Heart left ventricle (tissue), 16 donors: Measurements from ENCODE around the gene WASF1. TPM values are rescaled to one million over a fixed set of nuclear protein-coding genes. Genes with fewer than 3 reads are reported as not detected.

Experiments used
- ATAC-seq, 4 donors: fragments of 200-7000 bp; cut with Tn5 transposase; one replicate each; pipeline ENCODE4 v1.9.1; 2020 to 2022; ENCODE audit warnings: moderate library complexity in 4 of 4, mild to moderate bottlenecking in 3 of 4, moderate number of reproducible peaks in 1 of 4
- DNase-seq, 5 donors: peaks; one replicate each; pipeline ENCODE4 v3.0.0-alpha.2; 2020
- H3K27ac ChIP-seq, 12 donors: fragments of 200-600 bp; sonication (generic) in 4 of 12; one replicate each; pipeline versions ENCODE4 v1.5.0 to v1.8.0; 2016 to 2022; ENCODE audit warnings: mild to moderate bottlenecking in 2 of 12
- H3K27me3 ChIP-seq, 9 donors: fragments of 200-600 bp; sonication (generic) in 2 of 9; one replicate each; pipeline versions ENCODE4 v1.5.1 to v1.8.0; 2016 to 2022; ENCODE audit warnings: mild to moderate bottlenecking in 3 of 9
- H3K36me3 ChIP-seq, 9 donors: fragments of 200-600 bp; sonication (generic) in 2 of 9; one replicate each; pipeline versions ENCODE4 v1.5.0 to v1.8.0; 2018 to 2022; ENCODE audit warnings: mild to moderate bottlenecking in 2 of 9
- H3K4me1 ChIP-seq, 12 donors: fragments of 200-600 bp; sonication (generic) in 4 of 12; one replicate each; pipeline versions ENCODE4 v1.5.0 to v1.8.0; 2016 to 2022; ENCODE audit warnings: mild to moderate bottlenecking in 3 of 12
- H3K4me3 ChIP-seq, 12 donors: fragments of 200-600 bp; sonication (generic) in 4 of 12; one replicate each; pipeline versions ENCODE4 v1.5.0 to v1.8.0; 2017 to 2022; ENCODE audit warnings: mild to moderate bottlenecking in 9 of 12, moderate library complexity in 4 of 12
- H3K9me3 ChIP-seq, 12 donors: fragments of 200-600 bp; sonication (generic) in 4 of 12; one replicate each; pipeline versions ENCODE4 v1.5.0 to v1.8.0; 2016 to 2022; ENCODE audit warnings: mild to moderate bottlenecking in 1 of 12
- POLR2A ChIP-seq, 2 donors: fragments of 450-650 bp; IDR thresholded peaks; one replicate each; pipeline ENCODE4 v1.6.1; 2017; ENCODE audit warnings: antibody characterized with exemption in 2 of 2, mild to moderate bottlenecking in 2 of 2, moderate library complexity in 2 of 2
- WGBS, 4 donors: extraction: QIAGEN DNeasy Blood & Tissue Kit in 2 of 4; methylation state at CpG; one replicate each; pipeline versions ENCODE4 v1.1.5 to v1.1.7; 2013 to 2018; 5-methylcytosine and 5-hydroxymethylcytosine counted together
- intact Hi-C, 10 donors: fragments of 100-400 bp; cut with DNase I; formaldehyde crosslinking; loops; one replicate each; pipeline versions ENCODE4 v1.11.1 to v1.14.2; 2022
- polyA plus RNA-seq, 2 donors: library from polyadenylated mRNA; stranded (reverse); fragments of 200-250 nt; gene quantifications; one replicate each; pipeline ENCODE4 v1.2.3, GENCODE V29; 2013
- total RNA-seq, 9 donors: library from RNA; depleted of rRNA in 2 of 9; stranded (reverse); fragments of >200 nt in 2 of 9; fragmentation: NEBNext Ultra II Directional in 3 of 9; extraction: Animal tissue kit (Norgen Biotek cat#: 25700) in 3 of 9; gene quantifications; one replicate each; pipeline versions ENCODE4 v1.1.0 to v1.2.4, GENCODE V29; 2016 to 2023
- TF ChIP-seq, protein P1 (sequence below), 12 donors: fragments of 200-600 bp; sonication (generic) in 4 of 12; IDR thresholded peaks; one replicate each; pipeline versions ENCODE4 v1.5.0 to v1.8.0; 2018 to 2022; ENCODE audit warnings: antibody characterized with exemption in 12 of 12, mild to moderate bottlenecking in 5 of 12
- donor health status: ischemic (EF 13 %, LVEDD 7.1; RV severe dilation, severe dysfunction).
- donor health status: healthy with polysubstance abuse.
- donor health status: DM: no; HTN: yes; CAD: no.
- donor health status: DM: no; HTN: no; CAD: no.
- donor health status: ischemic (EF 25% LVEDD 6.9; RV normal size, moderate dysfunction).
- donor health status: ischemic (EF 25% LVEDD 5.7; RV mildly dilated, moderate dysfunction).
- donor health status: healthy.
- donor health status: DM: yes; HTN: yes; CAD: no.
- donor health status: ischemic (EF 35%, LVEDD 5.7; RV mildly dilated, moderate dysfunction).
- donor health status: nonischemic (EF 11% LVEDD 7.7; RV severe dilation, severe dysfunction).
- donor health status: DM: yes; HTN: yes; CAD: no.
- donor health status: PGD.
- donor health status: ischemic (EF 29% LVEDD 5.4; RV normal size, mild dysfunction).
- donor health status: nonischemic (EF 23%, LVEDD 6.1; RV moderate dilation, normal function).

WASF1 gene
- total and polyA plus RNA-seq, 11 donors = 0.54 to 4.2 (median 1.3) TPM

DNA sequence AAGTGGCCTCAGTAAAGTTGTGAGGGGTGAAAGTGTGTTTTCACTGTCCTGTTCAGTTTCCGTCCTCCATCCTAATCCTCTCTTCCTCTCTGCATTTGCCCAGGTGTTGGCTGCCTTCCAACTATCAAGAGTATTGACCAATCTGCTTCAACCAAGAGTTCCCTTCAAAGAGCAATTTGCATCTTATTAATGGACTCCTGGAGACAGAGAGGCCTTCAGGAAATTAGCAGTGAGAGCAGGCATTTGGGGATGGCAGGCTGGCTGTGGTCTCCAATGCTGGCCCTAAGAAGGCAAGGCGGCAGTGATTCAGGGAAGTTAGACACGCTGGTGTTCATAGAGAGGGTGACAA, 124.1 kb downstream of the WASF1 start:
- H3K36me3 ChIP-seq = no peaks in the 10 kb centered on the region
- H3K27me3 ChIP-seq = peaks cover 0 to 4% (median under 1%) of the 10 kb centered on the region in 9 donors
- TF ChIP-seq POLR2A (IDR thresholded peaks at IDR 0.05) = no peak
- TF ChIP-seq, protein P1, sequence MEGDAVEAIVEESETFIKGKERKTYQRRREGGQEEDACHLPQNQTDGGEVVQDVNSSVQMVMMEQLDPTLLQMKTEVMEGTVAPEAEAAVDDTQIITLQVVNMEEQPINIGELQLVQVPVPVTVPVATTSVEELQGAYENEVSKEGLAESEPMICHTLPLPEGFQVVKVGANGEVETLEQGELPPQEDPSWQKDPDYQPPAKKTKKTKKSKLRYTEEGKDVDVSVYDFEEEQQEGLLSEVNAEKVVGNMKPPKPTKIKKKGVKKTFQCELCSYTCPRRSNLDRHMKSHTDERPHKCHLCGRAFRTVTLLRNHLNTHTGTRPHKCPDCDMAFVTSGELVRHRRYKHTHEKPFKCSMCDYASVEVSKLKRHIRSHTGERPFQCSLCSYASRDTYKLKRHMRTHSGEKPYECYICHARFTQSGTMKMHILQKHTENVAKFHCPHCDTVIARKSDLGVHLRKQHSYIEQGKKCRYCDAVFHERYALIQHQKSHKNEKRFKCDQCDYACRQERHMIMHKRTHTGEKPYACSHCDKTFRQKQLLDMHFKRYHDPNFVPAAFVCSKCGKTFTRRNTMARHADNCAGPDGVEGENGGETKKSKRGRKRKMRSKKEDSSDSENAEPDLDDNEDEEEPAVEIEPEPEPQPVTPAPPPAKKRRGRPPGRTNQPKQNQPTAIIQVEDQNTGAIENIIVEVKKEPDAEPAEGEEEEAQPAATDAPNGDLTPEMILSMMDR (IDR thresholded peaks at IDR 0.05) = no peak
- no peak for DNase-seq
- intact Hi-C loops = loop anchor here in 4 of 10 donors (10.0 kb wide), 2 partner anchors 339 to 531 kb away; no protein-coding TSS in a partner anchor
- no peak overlapping the region for H3K4me3 ChIP-seq
- H3K4me1 ChIP-seq = peaks cover 0 to 3% (median 0%) of the 10 kb centered on the region in 12 donors
- 55 to 70% (median 68%) methylated on average over 3 of the region's 3 CpGs for WGBS, 4 donors
- H3K9me3 ChIP-seq = no peaks in the 10 kb centered on the region
- no peak overlapping the region for H3K27ac ChIP-seq
- ATAC-seq = no peak

DNA sequence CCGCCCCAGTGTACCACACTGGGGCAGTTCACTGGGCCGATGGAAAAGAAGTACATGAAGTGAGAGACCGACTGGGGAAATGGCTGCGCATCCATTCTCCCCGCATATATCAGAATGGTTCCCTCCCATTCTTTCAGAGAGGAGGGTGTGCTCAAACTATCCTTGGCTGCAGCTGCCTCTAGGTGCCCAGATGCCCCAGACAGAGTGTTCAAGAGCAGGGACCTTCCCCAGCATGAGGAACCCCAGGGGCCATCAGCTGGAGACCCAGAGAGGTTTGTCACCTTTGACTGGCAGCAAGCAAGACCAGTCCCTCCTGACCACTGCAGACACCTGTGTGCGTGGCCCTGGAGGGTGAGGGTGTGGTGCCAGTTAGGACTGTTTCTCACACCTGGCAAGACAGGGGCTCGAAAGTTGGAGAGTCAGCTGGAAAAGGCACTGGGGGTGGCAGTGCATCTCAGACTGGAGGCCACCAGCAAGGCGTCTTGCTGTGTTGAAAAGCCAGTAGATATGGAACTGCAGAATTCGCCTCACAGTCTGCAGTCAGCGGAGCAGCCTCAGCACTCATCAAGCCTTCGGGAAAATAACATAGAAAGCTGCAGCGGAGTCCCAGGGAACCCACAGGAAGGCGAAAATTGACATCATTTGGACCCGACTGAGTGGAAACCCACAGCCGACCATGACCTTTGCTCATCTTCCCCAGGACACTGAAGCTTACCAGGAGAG, 124.6 kb downstream of the WASF1 start:
- H3K27me3 ChIP-seq = peaks cover 0 to 3% (median 0%) of the 10 kb centered on the region in 9 donors
- ATAC-seq (no peak), DNase-seq (no peak)
- TF ChIP-seq, protein P1 (IDR thresholded peaks at IDR 0.05) = no peak
- TF ChIP-seq POLR2A (IDR thresholded peaks at IDR 0.05) = no peak
- WGBS, 4 donors = 75 to 80% (median 76%) methylated on average over 14 to 15 of the region's 15 CpGs
- H3K9me3 ChIP-seq = no peaks in the 10 kb centered on the region
- no peaks in the 10 kb centered on the region for H3K36me3 ChIP-seq
- H3K27ac ChIP-seq = no peak overlapping the region
- no peak overlapping the region for H3K4me3 ChIP-seq
- intact Hi-C loops = loop anchor here in 6 of 10 donors (5.0 to 10.0 kb wide), 6 partner anchors 337 to 530 kb away; no protein-coding TSS in a partner anchor
- H3K4me1 ChIP-seq = peaks cover 0 to 3% (median 0%) of the 10 kb centered on the region in 12 donors

DNA sequence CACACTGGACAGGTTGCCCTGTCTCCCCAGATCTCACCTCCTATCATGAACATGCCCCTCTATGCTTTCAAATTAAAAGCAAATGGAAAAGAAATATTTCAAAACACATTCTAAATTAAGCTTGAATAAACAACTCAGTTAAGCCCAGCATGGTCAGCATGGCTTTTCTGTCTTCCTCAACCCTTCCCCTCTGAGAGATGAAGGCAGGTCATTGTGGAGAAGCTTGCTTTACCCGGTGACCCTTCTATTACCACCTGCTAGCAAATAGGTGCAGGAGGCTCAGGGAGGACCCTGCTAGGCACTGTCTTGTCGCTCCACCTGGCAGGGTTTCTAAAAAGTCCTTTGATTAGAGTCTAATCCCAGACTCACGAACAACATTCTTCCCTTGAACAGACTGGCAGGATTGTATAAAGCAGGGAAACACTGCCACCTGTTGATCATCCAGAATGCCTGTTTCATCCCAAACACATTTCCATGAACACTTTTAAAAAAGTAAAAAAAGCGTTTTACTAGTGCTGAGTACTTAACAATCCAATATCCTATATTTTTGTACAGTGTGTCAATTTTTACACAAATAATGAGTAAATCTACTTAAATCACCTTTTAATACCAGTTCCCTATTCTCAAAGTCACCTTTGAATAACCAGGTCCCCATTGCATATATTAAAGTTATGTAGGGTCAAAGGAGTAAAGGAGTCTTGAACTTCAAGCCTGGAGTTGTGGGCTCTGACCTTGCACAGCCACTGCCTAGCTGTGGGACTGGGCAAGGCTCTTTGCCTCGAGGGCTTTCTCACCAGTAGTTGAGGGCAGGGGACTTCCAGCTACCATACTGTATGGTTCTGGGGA, 125.9 kb downstream of the WASF1 start:
- WGBS, 4 donors = 15 to 18% (median 17%) methylated on average over 5 of the region's 5 CpGs
- Histone ChIP-seq H3K9me3 (no peaks in the 10 kb centered on the region), H3K4me3 (no peak overlapping the region), H3K4me1 (peaks cover 0 to 3% (median 0%) of the 10 kb centered on the region in 12 donors), H3K27ac (no peak overlapping the region), H3K36me3 (no peaks in the 10 kb centered on the region), H3K27me3 (peaks cover 0 to 4% (median 0%) of the 10 kb centered on the region in 9 donors)
- ATAC-seq (peak in 3 of 4 donors; percentile 44 to 72 (median 59)), DNase-seq (peak in 1 of 5 donors; percentile 19)
- TF ChIP-seq, protein P1 (IDR thresholded peaks at IDR 0.05) = peak; percentile 47 to 82 (median 71)
- TF ChIP-seq POLR2A (IDR thresholded peaks at IDR 0.05) = no peak
- intact Hi-C loops = loop anchor here in 8 of 10 donors (1.0 to 10.0 kb wide), 8 partner anchors 339 to 529 kb away; no protein-coding TSS in a partner anchor

DNA sequence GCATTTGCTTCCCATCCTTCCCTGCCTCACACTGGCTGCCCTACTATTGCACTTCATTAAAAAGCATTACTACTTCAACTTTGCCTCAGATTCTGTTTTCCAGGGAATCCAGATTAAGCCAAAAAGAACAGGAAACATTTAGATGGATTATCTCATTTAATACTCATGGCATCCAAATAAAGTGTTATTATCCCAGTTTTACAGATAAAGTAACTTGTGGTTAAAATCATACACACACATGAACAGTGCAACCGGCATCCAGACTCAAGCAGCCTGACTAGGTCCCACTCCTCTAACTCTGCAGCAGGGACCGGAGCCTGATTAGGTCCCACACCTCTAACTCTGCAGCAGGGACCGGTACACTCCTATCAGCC, 129.0 kb downstream of the WASF1 start:
- DNase-seq (no peak), ATAC-seq (no peak)
- WGBS, 4 donors = 79 to 92% (median 85%) methylated on average over 3 of the region's 3 CpGs
- Histone ChIP-seq H3K27ac (no peak overlapping the region), H3K9me3 (peaks cover 0 to 6% (median 0%) of the 10 kb centered on the region in 12 donors), H3K4me1 (peaks cover 0 to 3% (median 0%) of the 10 kb centered on the region in 12 donors), H3K27me3 (peaks cover 0 to 9% (median 0%) of the 10 kb centered on the region in 9 donors), H3K4me3 (no peak overlapping the region), H3K36me3 (no peaks in the 10 kb centered on the region)
- TF ChIP-seq, protein P1 (IDR thresholded peaks at IDR 0.05) = no peak
- no peak for TF ChIP-seq POLR2A (IDR thresholded peaks at IDR 0.05)
- intact Hi-C loops = loop anchor here in 6 of 10 donors (5.0 to 10.0 kb wide), 6 partner anchors 342 to 526 kb away; no protein-coding TSS in a partner anchor
